NCI-H2227 (cell line): ENCODE measurements around the gene POLR2C.
"Not testable (repeated sequence)": the region's sequence is repeated elsewhere in the genome, so short reads cannot be mapped to it uniquely, and the experiment has no call there.

ENCODE experiments used
- DNase-seq: peaks from one replicate; lab custom pipeline; 2025; ENCODE audit not compliant: unreplicated experiment; lab: John Stamatoyannopoulos, UW

POLR2C gene

DNA sequence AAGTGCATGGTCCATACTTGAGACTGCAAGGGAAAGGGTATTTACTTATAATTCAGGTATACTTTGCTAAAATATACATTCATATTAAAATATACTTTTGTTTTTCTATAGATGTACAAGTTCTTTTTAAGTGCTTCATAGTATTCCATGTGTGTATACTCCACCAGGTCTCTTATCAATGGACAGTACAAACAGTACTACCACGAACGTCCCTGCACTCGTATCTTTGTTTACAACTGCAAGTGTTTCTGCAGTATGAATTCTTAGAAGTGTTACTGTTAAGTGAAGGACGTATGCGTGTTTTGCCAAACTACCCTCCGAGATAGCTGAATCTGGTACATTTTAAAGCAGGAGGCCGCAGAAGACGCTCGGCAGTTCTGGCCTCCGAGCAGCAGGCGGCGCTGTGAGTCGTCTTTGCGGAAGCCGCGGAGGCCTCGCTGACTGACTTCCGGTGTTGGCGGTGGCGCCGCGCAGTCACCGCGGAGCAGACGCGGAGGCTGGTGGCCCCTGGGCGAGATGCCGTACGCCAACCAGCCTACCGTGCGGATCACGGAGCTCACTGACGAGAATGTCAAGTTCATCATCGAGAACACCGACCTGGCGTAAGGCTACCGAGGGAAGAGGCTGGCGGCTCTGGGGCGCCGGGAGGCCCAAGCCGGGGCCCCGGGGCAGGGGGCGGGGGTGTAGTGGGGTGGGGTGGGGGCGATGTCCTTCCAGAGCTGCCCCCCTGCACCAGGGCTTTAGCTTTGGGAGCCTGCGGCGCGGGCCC, at the start of gene POLR2C:
TSS of gene POLR2C (plus strand) at position 471 of the 769 bp plus-strand sequence. CDS start at position 517, 46 bp downstream.
- DNase-seq = peak; percentile 90

DNA sequence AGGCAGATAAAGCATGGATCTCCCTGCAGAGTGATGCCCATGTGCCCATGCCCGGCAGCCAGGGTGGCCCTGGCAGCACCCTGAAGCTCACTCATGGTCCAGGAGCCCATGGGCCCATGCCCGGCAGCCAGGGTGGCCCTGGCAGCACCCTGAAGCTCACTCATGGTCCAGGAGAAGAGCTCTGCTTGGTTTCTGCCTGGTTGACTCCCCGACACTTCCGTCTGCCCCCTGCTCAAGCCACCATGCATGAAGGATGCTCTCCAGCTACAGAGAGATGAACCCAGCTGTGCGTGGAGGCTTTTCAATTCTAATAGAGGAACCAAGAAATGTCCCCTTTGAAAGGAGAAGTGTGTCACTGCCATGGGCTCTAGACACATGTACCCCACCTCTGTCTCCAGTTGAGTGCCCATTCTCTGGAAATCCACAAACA, 49.2 kb upstream of the POLR2C start:
- no peak for DNase-seq

DNA sequence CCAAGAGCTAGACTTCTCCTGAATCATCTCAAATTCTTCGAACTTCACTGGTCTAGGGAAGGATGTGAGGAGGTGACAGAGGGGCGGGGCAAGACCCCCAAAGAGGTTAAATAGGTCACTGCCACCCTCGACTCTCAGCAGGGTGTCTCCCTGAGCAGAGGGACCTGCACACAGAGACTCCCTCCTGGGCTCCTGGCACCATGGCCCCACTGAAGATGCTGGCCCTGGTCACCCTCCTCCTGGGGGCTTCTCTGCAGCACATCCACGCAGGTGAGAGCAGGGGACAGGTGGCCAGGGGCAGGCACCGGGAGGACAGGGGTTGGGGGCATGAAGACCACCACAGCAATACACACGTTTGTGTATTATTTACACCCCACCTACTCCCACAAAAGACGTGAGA, 48.7 kb upstream of the POLR2C start:
- no peak for DNase-seq

DNA sequence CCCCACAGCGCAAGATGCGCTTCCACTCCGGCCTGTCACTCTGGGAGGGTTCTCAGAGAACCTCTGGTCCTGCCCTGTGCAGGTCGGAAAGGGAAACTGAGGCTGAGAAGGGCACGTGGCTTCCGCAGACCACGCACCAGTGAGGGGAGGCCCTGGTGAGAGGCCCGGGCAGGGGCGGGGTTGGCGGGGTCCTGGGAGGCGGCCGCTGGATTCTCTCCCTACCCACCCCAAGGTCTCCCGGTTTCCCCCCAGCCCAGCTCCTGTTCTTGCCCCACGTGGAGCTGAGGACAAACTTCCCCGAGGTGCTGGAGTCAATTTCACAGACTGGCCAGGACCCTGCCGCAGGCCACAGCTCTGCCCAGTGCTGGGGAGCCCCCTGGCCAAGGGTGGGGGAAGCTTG, 46.4 kb upstream of the POLR2C start:
- DNase-seq = no peak

DNA sequence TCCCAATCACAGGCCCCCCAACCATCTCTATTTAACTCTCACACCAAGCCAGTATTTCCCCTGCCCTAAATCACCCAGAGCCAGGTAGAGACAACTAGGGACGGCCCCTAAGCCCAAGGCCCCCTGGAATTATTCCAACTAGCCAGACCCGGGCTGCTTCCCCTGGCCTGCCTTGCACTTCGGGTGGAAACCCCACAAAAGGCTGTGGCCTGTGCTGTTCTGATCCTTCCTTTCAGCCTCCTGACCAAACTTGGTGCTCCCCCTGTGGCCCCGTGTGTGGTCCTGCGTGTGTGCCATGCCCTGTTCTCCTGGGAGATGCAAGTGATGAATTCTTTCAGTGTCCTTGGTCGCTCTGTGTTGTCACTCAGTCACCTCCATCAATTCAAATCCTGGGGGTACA, 43.0 kb upstream of the POLR2C start:
- DNase-seq = no peak

DNA sequence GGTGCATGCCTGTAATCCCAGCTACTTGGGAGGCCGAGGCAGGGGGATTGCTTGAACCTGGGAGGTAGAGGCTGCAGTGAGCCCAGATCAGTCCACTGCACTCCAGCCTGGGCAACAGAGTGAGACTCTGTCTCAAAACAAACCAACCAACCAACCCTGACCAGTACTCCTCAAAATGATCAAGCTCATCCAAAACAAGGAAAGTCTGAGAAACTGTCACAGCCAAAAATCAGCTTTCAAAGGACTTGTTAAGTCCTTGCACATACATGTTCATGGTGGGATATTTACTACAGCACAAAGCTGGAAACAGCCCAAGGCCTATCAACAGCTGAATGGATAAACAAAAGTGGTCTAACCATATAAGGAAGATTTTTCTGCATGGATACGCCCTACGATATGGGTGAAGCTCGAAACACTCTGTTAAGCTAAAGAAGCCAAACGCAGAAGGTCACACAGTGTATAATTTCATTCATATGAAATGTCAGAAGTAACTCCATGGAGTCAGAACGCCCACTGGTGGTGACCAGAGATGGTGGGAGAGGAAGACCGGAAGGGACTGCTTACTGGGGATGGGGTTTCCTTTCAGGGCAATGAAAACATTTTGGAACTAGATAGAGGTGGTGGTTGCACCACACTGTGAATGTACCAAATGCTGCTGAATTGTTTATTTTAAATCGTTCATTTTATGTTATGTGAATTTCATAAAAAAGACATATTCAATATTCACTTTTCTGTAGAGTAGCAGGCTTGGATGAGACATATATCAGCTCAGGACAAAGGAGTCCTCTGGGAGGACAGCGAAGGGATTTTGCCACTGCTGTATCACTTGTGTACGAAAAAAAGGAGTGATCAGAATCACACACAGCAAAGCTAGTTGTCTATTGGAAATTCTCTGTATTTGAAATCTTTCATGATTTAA, 40.2 kb upstream of the POLR2C start:
- peak; percentile 78 for DNase-seq

DNA sequence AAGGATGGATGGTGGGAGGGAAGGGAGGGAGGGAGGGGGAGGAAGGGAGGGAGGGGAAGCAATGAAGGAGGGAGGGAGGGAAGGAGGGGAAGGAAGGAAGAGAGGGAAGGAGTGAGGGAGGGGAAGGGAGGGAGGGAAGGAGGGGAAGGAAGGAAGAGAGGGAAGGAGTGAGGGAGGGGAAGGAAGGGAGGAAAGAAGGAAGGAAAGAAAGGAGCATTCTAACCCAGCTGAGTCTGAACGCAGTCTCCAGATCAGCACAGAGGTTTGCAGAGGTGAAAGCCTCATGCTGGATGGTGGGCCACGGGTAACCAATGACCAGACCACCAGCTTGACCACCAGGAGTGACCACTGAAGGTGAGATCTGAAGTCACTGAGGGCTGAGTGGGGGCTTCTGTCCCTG, 39.3 kb upstream of the POLR2C start:
- no peak for DNase-seq

DNA sequence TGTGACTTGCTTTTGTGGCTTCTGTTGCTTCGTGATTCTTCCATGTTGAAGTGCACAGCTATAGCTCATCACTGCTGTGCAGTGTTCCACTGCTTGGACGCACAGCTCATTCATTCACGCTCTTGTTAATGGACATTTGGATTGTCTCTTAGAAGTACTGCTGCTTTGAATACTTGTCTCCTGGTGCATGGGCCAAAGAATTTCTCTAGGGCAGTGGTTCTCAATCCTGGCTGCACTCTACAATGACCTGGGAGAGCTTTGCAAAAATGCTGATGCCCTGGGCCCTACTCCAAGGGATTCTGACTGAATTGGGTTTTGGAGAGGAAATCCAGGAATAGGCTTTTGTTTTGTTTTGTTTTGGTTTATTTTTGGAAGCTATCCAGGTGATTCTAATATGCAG, 37.9 kb upstream of the POLR2C start:
- DNase-seq = no peak

DNA sequence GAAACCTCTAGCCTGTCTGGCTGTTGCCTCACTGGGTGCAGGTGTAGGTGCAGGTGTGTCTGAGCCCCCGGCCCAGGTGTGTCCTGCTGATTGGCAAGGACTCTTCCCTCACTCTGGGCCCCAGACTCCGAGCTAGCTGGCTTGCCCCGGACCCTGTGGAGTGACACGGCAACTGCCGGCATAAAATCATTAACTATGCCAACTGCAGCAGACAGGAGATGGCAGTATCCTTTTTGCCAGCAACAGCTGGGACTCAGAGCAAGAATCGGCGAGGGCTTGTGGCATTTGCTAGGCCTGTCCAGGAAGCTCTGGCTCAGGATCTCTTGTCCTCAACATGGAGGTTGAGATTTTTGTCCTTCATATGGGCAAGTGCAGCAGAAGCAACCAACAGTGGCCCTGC, 36.1 kb upstream of the POLR2C start:
- DNase-seq = no peak

DNA sequence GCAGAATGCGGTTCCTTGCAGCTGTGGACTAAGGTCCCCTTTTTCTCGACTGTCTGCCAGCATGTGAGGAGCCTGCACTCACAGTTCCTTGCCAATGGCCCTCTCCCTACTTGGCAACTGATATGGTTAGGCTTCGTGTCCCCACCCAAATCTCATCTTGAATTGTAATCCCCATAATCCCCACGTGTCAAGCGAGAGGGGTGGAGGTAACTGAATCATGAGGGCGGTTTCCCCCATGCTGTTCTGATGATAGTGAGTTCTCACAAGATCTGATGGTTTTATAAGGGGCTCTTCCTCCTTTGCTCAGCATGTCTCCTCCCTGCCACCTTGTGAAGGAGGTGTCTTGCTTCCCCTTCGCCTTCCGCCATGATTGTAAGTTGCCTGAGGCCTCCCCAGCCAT, 35.2 kb upstream of the POLR2C start:
- DNase-seq = no peak

DNA sequence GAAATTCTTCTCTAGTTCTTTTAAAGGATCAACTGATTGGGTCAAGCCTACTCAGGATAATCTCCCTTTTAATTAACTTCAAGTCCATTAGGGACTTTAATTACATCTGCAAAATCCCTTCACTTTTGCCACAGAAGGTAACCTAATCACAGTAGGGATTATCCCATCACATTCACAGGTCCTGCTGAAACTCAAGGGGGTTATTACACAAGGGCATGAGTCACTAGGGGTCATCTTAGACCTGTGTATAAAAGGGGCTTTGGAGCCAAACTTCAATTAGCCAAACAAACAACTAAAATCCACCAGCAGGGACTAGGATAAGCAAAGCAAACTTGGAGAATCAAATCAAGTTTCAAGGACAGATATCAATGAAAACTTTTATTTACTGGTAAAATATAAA, 34.7 kb upstream of the POLR2C start:
- DNase-seq = no peak

DNA sequence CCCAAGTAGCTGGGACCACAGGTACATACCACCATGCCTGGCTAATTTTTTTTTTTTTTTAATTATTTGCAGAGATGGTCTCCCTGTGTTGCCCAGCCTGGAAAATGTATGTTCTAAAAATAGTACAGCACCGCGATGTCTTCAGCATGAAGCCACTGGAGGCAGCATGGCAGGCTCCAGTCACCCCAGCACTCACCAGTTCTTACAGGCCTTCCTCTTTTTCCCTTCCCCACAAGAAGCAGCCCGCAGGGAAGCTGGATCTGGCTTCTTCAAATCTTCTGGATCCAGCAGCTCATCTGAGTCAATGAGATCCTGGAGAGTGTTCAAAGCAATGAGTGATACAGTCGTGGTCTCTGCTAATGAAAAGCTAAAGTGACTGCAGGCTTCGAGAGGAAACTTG, 31.5 kb upstream of the POLR2C start:
- DNase-seq = no peak

DNA sequence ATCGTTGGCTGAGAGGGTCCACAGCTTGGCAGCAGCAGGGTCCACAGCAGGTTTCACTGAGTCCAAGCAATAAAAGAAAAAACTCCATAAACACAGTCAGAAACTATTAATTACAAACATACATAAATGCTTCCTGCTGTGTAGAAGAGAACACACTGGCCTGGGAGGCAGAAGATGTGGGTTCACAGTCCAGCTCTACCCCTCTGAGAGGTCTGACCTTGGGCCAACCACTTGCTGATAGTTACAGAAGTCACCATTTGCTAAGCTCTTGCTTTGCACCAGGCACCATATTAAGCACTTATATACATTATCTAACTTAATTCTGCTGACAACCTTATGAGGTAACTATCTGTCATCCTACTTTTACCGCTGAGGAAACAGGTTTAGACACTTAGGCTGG, 30.0 kb upstream of the POLR2C start:
- no peak for DNase-seq

DNA sequence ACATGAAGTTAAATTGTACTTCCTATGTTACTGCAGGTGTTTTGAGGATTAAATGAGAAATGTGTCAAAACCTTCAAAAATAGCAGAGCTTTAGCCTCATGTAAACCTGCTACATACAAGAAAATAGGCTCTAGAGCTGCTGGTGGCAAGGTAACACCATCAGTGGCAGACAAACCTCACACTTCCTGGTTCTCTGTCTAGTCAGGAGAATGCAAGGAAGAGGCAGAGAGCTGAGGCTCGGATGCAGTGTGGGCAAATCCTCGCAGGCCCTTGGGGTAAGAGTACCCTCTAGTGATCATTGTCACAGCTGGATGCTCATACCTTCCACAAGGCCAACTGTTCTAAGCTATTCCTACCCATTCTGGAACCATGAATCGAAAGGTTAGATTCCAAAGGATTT, 29.5 kb upstream of the POLR2C start:
- DNase-seq = no peak

DNA sequence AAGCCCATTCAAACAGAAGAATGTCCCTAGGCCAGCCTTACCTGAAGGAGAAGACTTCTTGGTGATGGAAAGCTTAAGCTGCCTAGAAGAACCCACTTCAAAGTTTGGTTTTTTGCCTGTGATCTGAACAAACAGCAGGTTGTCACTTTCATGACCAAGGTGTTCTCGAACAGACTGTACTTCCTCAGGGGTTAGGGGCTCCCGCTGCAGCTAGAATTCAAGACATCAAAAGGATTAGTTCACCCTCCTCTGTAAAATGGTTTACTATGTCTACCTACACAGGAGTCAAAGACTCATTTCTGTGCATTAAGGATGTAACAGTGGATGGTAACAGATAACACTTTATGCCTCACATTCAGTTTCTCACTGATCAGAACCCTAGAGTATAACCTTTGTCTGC, 28.5 kb upstream of the POLR2C start:
- DNase-seq = no peak

DNA sequence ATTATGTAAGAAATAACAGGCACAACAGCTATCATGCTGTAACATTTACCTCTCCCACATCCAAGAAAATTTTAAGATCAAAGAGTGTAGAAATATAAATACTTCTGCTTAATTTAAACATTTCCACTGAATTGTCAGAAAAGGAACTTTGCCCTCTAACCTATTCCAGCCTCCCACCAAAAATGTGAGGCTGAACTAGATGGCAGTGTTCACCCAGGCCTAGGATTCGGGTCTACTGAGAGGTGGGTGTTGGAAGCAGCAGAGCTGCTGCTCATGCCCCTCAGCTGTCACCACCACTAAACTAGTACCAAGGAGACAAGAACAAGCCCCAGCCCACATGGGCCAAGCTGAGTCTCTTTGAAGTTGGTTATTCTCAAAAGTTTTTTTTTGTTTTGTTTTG, 26.6 kb upstream of the POLR2C start:
- DNase-seq = no peak

DNA sequence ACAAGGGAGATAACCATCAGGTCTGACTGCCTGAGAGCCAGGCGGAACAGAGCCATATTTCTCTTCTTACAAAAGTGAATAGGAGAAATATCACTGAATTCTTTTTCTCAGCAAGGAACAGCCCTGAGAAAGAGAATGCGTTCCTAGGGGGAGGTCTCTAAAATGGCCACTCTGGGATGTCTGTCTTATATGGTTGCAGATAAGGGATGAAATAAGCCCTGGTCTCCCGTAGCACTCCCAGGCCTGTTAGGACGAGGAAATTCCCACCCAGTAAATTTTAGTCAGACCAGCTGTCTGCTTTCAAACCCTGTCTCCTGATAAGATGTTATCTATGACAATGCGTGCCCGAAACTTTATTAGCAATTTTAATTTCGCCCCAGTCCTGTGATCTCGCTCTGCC, 22.5 kb upstream of the POLR2C start:
- not testable (repeated sequence) for DNase-seq

DNA sequence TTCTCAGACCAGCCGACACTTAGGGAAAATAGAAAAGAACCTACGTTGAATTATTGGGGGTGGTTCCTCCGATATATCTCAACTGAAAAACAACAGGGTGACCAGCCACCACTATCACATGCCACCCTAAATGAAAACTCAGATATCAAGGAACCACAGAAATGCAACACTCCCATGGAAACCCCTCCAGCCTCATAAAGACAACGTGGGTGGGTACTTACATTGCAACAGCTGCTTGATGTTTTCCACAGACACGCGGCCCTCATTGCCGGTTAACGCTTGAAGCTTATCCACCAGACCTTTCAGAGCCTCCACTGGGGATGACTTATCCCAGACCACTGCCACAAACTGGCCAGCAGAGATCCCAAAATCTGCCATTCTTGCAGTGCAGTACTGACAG, 21.9 kb upstream of the POLR2C start:
- not testable (repeated sequence) for DNase-seq

DNA sequence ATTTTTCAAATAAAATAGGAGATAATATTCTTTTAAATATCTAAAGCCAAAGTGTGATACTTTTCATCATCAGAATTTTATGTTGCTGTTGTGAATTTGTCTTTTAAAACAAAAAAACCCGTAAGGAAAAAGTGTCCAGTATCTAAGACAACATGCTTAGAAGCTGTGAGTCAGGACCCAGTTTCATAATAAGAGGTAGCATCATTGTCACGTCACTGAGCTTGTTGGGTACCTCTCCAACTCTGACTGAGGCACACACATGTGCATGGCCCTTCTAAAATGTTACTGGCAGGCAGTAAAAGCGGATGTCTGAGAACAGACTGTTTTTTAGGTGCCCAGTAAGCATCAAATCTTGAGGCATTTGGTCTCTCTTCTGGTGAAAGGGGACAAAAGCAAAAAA, 17.8 kb upstream of the POLR2C start:
- no peak for DNase-seq

DNA sequence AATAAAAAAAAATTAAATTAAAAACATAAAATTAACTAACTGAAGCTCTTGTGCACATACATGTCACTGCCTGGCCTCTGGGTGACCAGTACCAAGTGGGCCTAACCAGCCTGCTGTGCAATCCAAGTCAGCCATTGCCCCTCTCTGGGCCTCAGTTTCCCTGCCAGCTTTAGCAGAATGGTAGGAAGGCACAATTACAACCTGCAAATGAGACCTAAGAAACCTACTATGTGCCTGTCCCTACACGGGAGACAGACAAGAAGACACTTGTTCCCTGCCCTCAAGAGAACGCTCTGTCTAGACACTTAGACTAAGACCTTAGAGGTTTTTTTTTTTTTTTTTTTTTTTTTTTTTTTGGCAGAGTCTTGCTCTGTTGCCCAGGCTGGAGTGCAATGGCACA, 17.0 kb upstream of the POLR2C start:
- no peak for DNase-seq

DNA sequence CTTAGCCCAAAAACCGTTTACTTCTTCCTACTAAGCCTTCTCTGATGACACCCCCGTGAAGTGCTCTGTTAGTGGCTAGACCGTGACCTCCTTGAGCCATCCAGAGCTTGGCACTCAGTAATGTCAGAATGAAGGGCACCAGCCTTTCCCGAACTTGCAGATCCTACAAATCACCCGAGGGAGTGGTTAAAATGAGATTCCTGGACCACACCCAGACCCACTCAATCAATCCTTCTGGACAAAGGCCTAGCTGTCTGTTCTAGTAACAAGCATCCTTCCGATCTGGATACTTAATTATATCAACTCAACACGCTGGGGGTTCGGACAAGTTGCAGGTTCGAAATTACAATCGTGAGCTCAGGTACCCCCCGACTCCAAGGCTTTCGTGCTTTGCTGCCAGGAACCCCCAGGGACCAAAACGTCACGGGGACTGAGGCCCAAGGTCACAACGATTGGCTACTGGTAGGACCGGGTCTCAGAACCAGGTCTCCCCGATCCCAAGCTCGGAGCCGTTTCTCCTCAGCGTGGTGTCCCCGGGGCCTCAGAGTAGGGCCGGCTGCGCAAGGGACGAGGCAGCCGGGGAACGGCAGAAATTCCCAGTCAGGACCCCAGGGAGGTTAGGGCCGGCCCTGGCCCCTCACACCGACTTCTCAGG, 15.8 kb upstream of the POLR2C start:
- peak; percentile 46 for DNase-seq
